HG02885 (cell line): ENCODE data around the gene PRSS53.
A peak's percentile ranks its signal among the peaks of the same experiment; 100 is the strongest.
"Not testable (repeated sequence)": the region's sequence is repeated elsewhere in the genome, so short reads cannot be mapped to it uniquely, and the experiment has no call there.

Source experiments
- ATAC-seq: cut with Tn5 transposase; IDR thresholded peaks from one replicate; pipeline ENCODE4 v1.9.1; 2021; ENCODE audit warnings: mild to moderate bottlenecking; ENCODE audit not compliant: unreplicated experiment, poor library complexity

The PRSS53 gene

GRCh38 chr16:31118223-31119155 is 29.7 kb upstream of the PRSS53 start:
- ATAC-seq = no peak

GRCh38 chr16:31117384-31118222 is 28.9 kb upstream of the PRSS53 start, which contains the start of gene KAT8:
KAT8 (plus strand) TSS chr16:31117664; CDS start chr16:31117682, 18 bp downstream.
- ATAC-seq = peak; percentile 89

- ATAC-seq = no peak
These were observed 25.7 kb upstream of the PRSS53 start for GRCh38 chr16:31114468-31114867.

GRCh38 chr16:31113121-31114120 is 24.7 kb upstream of the PRSS53 start:
- ATAC-seq = no peak

GRCh38 chr16:31112711-31113110 is 24.0 kb upstream of the PRSS53 start:
- ATAC-seq = no peak

- no peak for ATAC-seq
These were observed 23.2 kb upstream of the PRSS53 start for GRCh38 chr16:31111881-31112466.

GRCh38 chr16:31110106-31111034 is 21.6 kb upstream of the PRSS53 start:
- no peak for ATAC-seq

- ATAC-seq = no peak
These were observed 20.9 kb upstream of the PRSS53 start for GRCh38 chr16:31109622-31110021.

GRCh38 chr16:31108794-31109558 is 20.2 kb upstream of the PRSS53 start:
- ATAC-seq = no peak

GRCh38 chr16:31108035-31108793 is 19.5 kb upstream of the PRSS53 start, which contains the start of gene BCKDK:
BCKDK (plus strand) TSS chr16:31108386; CDS start chr16:31109224, 838 bp downstream.
- ATAC-seq = peak; percentile 85

- peak; percentile 53 for ATAC-seq
These were observed 18.7 kb upstream of the PRSS53 start for GRCh38 chr16:31107465-31107867.

GRCh38 chr16:31106509-31107464 is 18.0 kb upstream of the PRSS53 start:
- no peak for ATAC-seq

GRCh38 chr16:31105677-31106213 is 17.0 kb upstream of the PRSS53 start:
- no peak for ATAC-seq

GRCh38 chr16:31100876-31101641 is 12.3 kb upstream of the PRSS53 start:
- not testable (repeated sequence) for ATAC-seq
